Measurements from ENCODE around the gene RGS9.

GRCh38 chr17:65198653-65199382 lies 61.6 kb downstream of the RGS9 start:
- TF ChIP-seq CTCF (IDR thresholded peaks at IDR 0.05; ENCODE audit: insufficient read depth, low read length, poor library complexity, severe bottlenecking) = peak; percentile 59
- TF ChIP-seq EZH2phosphoT487 (conservative IDR thresholded peaks at IDR 0.05; ENCODE audit: low read length) = no peak

All from SU-DHL-6 (cell line).